ENCODE results near the gene OXT. TPM values are rescaled to one million over a fixed set of nuclear protein-coding genes. Genes with fewer than 3 reads are reported as not detected.

OXT gene
- total RNA-seq, 1 donor from 2014 or later = 0.61 TPM

GRCh38 chr20:3106658-3107463, 35.4 kb downstream of the OXT start:
- intact Hi-C loops (cut with micrococcal nuclease) = no loop called here

GRCh38 chr20:3107464-3108025, 36.1 kb downstream of the OXT start:
- intact Hi-C loops (cut with micrococcal nuclease) = no loop called here

- intact Hi-C loops (cut with micrococcal nuclease) = no loop called here
These were observed 38.2 kb downstream of the OXT start for GRCh38 chr20:3109350-3110302.

- intact Hi-C loops (cut with micrococcal nuclease) = no loop called here
These were observed 40.1 kb downstream of the OXT start for GRCh38 chr20:3111507-3111906.

GRCh38 chr20:3111995-3112394, 40.6 kb downstream of the OXT start:
- intact Hi-C loops (cut with micrococcal nuclease) = no loop called here

- intact Hi-C loops (cut with micrococcal nuclease) = loop anchor here (1.0 to 5.0 kb wide), 3 partner anchors 46 to 87 kb away; partner anchors contain the start of gene DDRGK1
These were observed 44.0 kb downstream of the OXT start for GRCh38 chr20:3115190-3116107.

GRCh38 chr20:3116341-3116740, 44.9 kb downstream of the OXT start:
- intact Hi-C loops (cut with micrococcal nuclease) = loop anchor here (5.0 kb wide), 1 partner anchor 86 kb away; the partner anchor contains the start of gene DDRGK1

- intact Hi-C loops (cut with micrococcal nuclease) = loop anchor here (1.0 to 5.0 kb wide), 4 partner anchors 39 to 198 kb away; partner anchors contain the start of genes DDRGK1 and LZTS3
These were observed 46.5 kb downstream of the OXT start for GRCh38 chr20:3117839-3118379.

- intact Hi-C loops (cut with micrococcal nuclease) = loop anchor here (5.0 kb wide), 1 partner anchor 83 kb away; the partner anchor contains the start of gene DDRGK1
These were observed 47.6 kb downstream of the OXT start for GRCh38 chr20:3119044-3119443.

- intact Hi-C loops (cut with micrococcal nuclease) = no loop called here
These were observed 50.0 kb downstream of the OXT start for GRCh38 chr20:3121271-3121911.

Other genes starting within 250 kb of the OXT start
- gene PCED1A, start 231.0 kb upstream of the OXT start, total RNA-seq = 23.0 TPM in 2 replicates
- 61.1 and 63.6 TPM in 2 replicates for gene VPS16, start 230.9 kb upstream of the OXT start, total RNA-seq
- gene PTPRA, start 198.1 kb upstream of the OXT start, total RNA-seq = 67.0 and 68.5 TPM in 2 replicates
- 1.3 and 1.8 TPM in 2 replicates for gene GNRH2, start 28.0 kb upstream of the OXT start, total RNA-seq
- 37.7 and 39.5 TPM in 2 replicates for gene MRPS26, start 25.6 kb upstream of the OXT start, total RNA-seq
- gene AVP, start 13.1 kb downstream of the OXT start, total RNA-seq = not detected in 2 replicates
- gene FASTKD5, start 88.2 kb downstream of the OXT start, total RNA-seq = 26.8 and 28.1 TPM in 2 replicates
- 7.6 and 9.0 TPM in 2 replicates for gene UBOX5, start 88.2 kb downstream of the OXT start, total RNA-seq
- 0.69 and 0.88 TPM in 2 replicates for gene LZTS3, start 101.9 kb downstream of the OXT start, total RNA-seq
- gene DDRGK1, start 133.1 kb downstream of the OXT start, total RNA-seq = 54.0 and 55.2 TPM in 2 replicates
- gene ITPA, start 137.9 kb downstream of the OXT start, total RNA-seq = 69.3 and 84.9 TPM in 2 replicates
- gene SLC4A11, start 167.6 kb downstream of the OXT start, total RNA-seq = 1.6 and 1.9 TPM in 2 replicates